Mesothelial cell of epicardium (in vitro differentiated cells): ENCODE data around the gene STEAP1. TPM values are rescaled to one million over a fixed set of nuclear protein-coding genes. Genes with fewer than 3 reads are reported as not detected.

Experiments
- DNase-seq, 2 experiments: peaks; one replicate each; pipeline ENCODE4 v3.0.0; 2021; ENCODE audit warnings: low spot score in 2 of 2; ENCODE audit not compliant: unreplicated experiment in 2 of 2
- H3K27ac Mint-ChIP-seq: 2 replicates; pipeline ENCODE4 v1.8.0; 2021; ENCODE audit warnings: mixed read lengths
- H3K27me3 Mint-ChIP-seq: 2 replicates; pipeline ENCODE4 v1.8.0; 2021; ENCODE audit warnings: low read depth, mixed read lengths
- H3K36me3 Mint-ChIP-seq: 2 replicates; pipeline ENCODE4 v1.8.0; 2021; ENCODE audit warnings: mixed read lengths
- H3K4me1 Mint-ChIP-seq: 2 replicates; pipeline ENCODE4 v1.8.0; 2021; ENCODE audit warnings: mixed read lengths
- H3K4me3 Mint-ChIP-seq: 2 replicates; pipeline ENCODE4 v1.8.0; 2021; ENCODE audit warnings: mild to moderate bottlenecking, moderate library complexity, mixed read lengths
- H3K9me3 Mint-ChIP-seq: 2 replicates; pipeline ENCODE4 v1.8.0; 2021; ENCODE audit warnings: mixed read lengths
- total RNA-seq: library from RNA; stranded (reverse); gene quantifications from 3 replicates; pipeline ENCODE4 v1.2.1, GENCODE V29; 2021
- TF ChIP-seq, protein P1 (sequence below): fragments of 200-600 bp; sonication (generic); IDR thresholded peaks from one replicate; pipeline ENCODE4 v1.5.0; 2021; ENCODE audit warnings: antibody characterized with exemption; ENCODE audit not compliant: unreplicated experiment

STEAP1 gene
- total RNA-seq, 1 donor from 2014 or later: 0.27 TPM

DNA sequence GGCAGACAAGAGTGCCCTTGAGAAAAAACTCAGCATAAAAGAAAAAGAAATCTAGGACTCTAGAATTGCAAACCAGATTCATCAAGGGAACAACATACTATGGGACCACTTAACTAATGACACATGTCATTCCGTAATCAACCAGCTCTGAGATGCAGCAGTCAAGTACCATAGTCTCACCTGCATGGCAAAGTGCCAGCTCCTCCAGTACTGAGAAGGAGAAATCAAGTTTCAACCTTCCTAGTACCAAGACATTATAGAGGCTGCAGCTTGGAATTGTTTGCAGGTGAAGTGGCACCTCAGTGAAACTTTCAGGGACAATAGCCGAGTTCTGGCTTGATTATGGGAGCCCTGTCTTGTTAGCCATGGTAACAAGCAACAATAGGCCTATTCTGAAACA, 11.5 kb downstream of the STEAP1 start:
- H3K4me3 Mint-ChIP-seq: no peak overlapping the region
- peaks cover 9% of the 10 kb centered on the region for H3K9me3 Mint-ChIP-seq
- TF ChIP-seq, protein P1, sequence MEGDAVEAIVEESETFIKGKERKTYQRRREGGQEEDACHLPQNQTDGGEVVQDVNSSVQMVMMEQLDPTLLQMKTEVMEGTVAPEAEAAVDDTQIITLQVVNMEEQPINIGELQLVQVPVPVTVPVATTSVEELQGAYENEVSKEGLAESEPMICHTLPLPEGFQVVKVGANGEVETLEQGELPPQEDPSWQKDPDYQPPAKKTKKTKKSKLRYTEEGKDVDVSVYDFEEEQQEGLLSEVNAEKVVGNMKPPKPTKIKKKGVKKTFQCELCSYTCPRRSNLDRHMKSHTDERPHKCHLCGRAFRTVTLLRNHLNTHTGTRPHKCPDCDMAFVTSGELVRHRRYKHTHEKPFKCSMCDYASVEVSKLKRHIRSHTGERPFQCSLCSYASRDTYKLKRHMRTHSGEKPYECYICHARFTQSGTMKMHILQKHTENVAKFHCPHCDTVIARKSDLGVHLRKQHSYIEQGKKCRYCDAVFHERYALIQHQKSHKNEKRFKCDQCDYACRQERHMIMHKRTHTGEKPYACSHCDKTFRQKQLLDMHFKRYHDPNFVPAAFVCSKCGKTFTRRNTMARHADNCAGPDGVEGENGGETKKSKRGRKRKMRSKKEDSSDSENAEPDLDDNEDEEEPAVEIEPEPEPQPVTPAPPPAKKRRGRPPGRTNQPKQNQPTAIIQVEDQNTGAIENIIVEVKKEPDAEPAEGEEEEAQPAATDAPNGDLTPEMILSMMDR: no peak
- no peak overlapping the region for H3K27ac Mint-ChIP-seq
- H3K27me3 Mint-ChIP-seq: peaks cover 12% of the 10 kb centered on the region
- DNase-seq: no peak
- peaks cover 4% of the 10 kb centered on the region for H3K4me1 Mint-ChIP-seq
- no peaks in the 10 kb centered on the region for H3K36me3 Mint-ChIP-seq

DNA sequence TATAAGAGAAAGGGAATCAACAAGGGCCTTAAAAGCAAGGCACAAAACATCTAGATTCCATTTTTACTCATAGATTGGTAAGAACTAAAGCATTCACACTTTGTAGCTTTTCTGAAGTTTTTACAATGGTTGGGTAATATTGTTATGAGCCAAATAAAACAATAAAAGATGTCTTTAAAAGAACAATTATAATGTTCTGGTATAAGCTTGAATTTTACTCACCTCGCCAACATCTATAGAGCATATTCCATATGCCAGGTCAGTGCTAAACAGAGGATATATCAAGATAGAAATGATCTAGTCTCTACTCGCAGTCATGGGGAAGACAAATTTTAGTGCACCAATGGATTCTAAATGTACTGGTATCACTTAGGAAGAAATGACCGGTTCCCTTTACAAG, 11.9 kb downstream of the STEAP1 start:
- H3K9me3 Mint-ChIP-seq: peaks cover 13% of the 10 kb centered on the region
- H3K36me3 Mint-ChIP-seq: no peaks in the 10 kb centered on the region
- no peak overlapping the region for H3K27ac Mint-ChIP-seq
- H3K27me3 Mint-ChIP-seq: peaks cover 12% of the 10 kb centered on the region
- H3K4me1 Mint-ChIP-seq: peaks cover 4% of the 10 kb centered on the region
- no peak for DNase-seq
- TF ChIP-seq, protein P1: no peak
- H3K4me3 Mint-ChIP-seq: no peak overlapping the region

DNA sequence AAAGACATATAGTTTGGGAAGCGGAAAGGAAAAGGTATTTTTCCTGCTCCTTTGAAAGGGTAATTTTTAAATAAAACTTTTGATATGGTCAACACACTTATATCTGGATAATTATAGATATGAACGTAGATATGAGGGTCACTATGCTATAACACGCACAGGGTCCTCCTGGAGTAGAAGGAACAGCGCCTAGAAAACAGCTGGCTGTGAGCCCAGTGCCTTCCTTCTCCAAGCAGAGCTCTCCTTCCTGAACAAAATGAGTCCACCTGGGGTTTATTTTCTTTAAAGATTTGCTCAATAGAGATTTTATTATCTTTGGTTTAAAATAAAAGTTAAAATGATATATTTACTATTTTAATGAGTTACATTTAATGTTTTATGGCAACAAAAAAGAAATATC, 13.1 kb downstream of the STEAP1 start:
- H3K27me3 Mint-ChIP-seq: peaks cover 12% of the 10 kb centered on the region
- peaks cover 4% of the 10 kb centered on the region for H3K4me1 Mint-ChIP-seq
- TF ChIP-seq, protein P1: no peak
- no peak overlapping the region for H3K4me3 Mint-ChIP-seq
- no peak for DNase-seq
- no peaks in the 10 kb centered on the region for H3K36me3 Mint-ChIP-seq
- H3K9me3 Mint-ChIP-seq: peaks cover 23% of the 10 kb centered on the region
- no peak overlapping the region for H3K27ac Mint-ChIP-seq

DNA sequence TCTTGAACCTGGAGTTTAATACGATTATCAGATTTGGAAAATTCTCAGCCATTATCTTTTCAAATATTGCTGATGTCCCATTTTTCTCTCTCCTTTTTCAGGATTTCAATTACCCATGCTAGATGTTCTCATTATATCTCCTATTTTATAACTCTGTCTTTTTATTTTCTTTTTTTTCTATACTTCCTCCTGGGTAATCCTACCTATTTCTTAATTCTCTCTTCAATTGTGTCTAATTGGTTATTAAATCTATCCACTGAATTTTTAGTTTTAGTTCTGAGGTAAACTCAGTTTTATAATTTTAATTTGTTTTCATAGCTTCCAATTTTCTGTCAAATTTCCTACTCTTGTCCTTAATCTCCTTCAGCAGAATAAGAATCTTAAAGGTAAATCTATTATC, 15.6 kb downstream of the STEAP1 start:
- peaks cover 4% of the 10 kb centered on the region for H3K4me1 Mint-ChIP-seq
- no peak for DNase-seq
- H3K27ac Mint-ChIP-seq: no peak overlapping the region
- no peak overlapping the region for H3K4me3 Mint-ChIP-seq
- H3K27me3 Mint-ChIP-seq: peaks cover 6% of the 10 kb centered on the region
- peaks cover 23% of the 10 kb centered on the region for H3K9me3 Mint-ChIP-seq
- TF ChIP-seq, protein P1: no peak
- H3K36me3 Mint-ChIP-seq: no peaks in the 10 kb centered on the region

DNA sequence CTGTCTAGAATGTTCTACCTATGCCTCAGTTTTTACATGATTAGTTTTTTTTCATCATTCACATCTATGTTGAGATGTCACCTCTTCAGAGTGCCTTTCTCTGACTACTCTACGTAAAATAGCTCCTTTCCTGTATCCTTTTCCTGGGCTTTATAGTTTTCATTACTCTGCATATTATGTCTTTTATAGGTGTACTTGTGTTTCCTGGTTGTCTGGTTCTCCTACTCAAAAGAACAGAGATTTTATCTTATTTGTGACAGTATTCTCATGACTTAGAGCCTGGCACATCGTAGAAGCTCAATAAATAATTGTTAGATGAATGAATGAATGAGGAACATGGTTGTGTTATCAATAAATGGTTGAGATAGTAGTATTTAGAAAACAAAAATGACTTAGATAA, 17.9 kb downstream of the STEAP1 start:
- no peak for DNase-seq
- Mint-ChIP-seq H3K9me3 (peaks cover 23% of the 10 kb centered on the region), H3K27me3 (no peaks in the 10 kb centered on the region), H3K4me1 (no peaks in the 10 kb centered on the region), H3K27ac (no peak overlapping the region), H3K4me3 (no peak overlapping the region), H3K36me3 (no peaks in the 10 kb centered on the region)
- TF ChIP-seq, protein P1: no peak

DNA sequence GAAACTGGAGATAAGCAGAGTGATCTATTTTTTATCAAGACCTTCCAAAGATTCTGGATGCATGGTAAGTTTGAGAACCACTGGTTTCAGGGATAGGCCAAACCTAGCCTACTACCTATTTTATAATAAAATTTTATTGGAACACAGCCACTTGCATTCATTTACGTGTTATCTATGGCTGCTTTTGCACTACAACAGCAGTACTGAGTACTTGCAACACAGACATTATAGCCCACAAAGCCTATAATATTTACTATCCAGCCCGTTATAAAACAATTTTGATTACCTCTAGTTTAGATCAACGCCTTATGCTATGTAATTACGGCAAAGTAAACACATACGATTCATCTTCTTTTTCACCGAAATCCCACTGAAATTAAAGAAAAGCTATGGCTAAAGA, 18.4 kb downstream of the STEAP1 start:
- Mint-ChIP-seq H3K36me3 (no peaks in the 10 kb centered on the region), H3K27me3 (no peaks in the 10 kb centered on the region)
- no peak for DNase-seq

More for the DNA sequence above, 18.4 kb downstream of the STEAP1 start:
- H3K27ac Mint-ChIP-seq: no peak overlapping the region
- H3K4me3 Mint-ChIP-seq: no peak overlapping the region
- no peaks in the 10 kb centered on the region for H3K4me1 Mint-ChIP-seq
- H3K9me3 Mint-ChIP-seq: peaks cover 23% of the 10 kb centered on the region
- TF ChIP-seq, protein P1: no peak
